AG04449 (cell line): ENCODE measurements around the gene HMX1.

Experiments
- CTCF ChIA-PET: fragments of 350-600 bp; formaldehyde crosslinking; extraction: SDS; loops from one replicate; lab custom pipeline; 2021; ENCODE audit warnings: antibody characterized with exemption; lab: Yijun Ruan, JAX
- POLR2A ChIA-PET: fragments of 400-600, 350-600 bp; formaldehyde crosslinking; extraction: SDS; loops from one replicate; lab custom pipeline; 2020; ENCODE audit warnings: antibody characterized with exemption, inconsistent platforms; lab: Yijun Ruan, JAX
- DNase-seq: peaks from one replicate; pipeline ENCODE4 v3.0.0-alpha.2; 2010; ENCODE audit warnings: low read depth, low spot score
- H3K4me3 ChIP-seq: 2 replicates; pipeline ENCODE4 v1.5.1; 2011; ENCODE audit warnings: low read depth, mild to moderate bottlenecking, control low read depth, low read length
- TF ChIP-seq, protein P1 (sequence below): IDR thresholded peaks from one replicate; pipeline ENCODE4 v1.5.1; 2011; ENCODE audit warnings: mild to moderate bottlenecking, moderate library complexity, low read length, control low read depth, inconsistent platforms; ENCODE audit not compliant: insufficient read depth; ENCODE audit errors: missing control alignments

Gene HMX1

DNA sequence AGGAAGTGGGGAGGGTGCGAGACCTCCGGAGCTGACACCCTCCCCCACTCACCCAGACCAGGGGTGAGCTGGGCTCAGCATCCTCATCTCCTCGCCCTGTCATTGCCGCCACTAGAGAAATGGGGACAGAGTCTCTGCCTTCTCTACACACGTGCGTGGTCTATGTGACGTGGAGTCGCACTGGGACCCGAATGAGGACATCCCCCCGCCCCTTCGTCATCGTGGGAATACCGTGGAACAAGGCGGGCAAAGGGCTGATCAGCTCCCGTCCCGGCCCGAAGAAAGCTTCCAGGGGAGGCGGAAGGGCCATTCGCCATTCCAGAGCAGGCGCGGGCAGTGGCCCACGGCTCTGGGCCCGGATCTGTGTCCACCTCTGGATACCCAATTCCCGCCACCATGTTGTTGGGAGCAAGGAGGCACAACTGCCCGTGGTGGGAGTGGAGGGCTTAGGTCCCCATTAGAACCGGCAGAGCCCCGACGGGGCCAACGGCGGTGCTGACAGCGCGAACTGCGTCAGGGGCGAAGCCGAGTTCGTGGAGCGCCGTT, 12.0 kb downstream of the HMX1 start:
- CTCF ChIA-PET, result no interaction called here
- H3K4me3 ChIP-seq, result no peak overlapping the region
- DNase-seq, result no peak
- TF ChIP-seq, protein P1, sequence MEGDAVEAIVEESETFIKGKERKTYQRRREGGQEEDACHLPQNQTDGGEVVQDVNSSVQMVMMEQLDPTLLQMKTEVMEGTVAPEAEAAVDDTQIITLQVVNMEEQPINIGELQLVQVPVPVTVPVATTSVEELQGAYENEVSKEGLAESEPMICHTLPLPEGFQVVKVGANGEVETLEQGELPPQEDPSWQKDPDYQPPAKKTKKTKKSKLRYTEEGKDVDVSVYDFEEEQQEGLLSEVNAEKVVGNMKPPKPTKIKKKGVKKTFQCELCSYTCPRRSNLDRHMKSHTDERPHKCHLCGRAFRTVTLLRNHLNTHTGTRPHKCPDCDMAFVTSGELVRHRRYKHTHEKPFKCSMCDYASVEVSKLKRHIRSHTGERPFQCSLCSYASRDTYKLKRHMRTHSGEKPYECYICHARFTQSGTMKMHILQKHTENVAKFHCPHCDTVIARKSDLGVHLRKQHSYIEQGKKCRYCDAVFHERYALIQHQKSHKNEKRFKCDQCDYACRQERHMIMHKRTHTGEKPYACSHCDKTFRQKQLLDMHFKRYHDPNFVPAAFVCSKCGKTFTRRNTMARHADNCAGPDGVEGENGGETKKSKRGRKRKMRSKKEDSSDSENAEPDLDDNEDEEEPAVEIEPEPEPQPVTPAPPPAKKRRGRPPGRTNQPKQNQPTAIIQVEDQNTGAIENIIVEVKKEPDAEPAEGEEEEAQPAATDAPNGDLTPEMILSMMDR, result no peak
- POLR2A ChIA-PET, result interaction anchor here (0.6 kb wide), 1 partner anchor 154 kb away, joined by 3 read pairs; no protein-coding TSS in a partner anchor

DNA sequence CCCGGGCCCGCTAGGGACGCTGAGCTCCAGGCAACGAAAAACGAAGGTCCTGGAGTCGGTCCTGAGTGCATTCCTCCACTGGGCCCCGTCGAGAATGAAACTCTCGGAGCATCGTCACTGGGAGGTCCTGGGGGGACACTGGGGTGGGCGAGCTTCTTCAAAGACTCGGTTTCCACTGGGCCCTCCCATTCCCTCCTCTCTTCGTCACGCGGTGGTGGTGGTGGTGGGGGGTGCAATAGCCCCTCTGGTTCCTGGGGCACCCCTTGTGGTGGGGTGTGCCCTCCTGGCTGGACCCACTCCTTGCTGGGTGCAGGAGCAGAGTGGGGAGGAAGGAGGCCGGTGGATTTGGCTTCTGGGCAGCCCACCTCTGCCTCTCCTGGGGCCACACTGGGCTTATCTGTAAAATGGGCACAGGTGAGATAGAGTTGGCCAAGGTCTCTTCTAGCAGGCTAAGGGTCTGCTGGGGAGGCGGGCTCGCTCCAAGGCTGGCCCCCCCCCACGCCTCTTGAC, 12.9 kb downstream of the HMX1 start:
- TF ChIP-seq, protein P1, result no peak
- H3K4me3 ChIP-seq, result no peak overlapping the region
- no peak for DNase-seq
- CTCF ChIA-PET, result no interaction called here
- POLR2A ChIA-PET, result no interaction called here

DNA sequence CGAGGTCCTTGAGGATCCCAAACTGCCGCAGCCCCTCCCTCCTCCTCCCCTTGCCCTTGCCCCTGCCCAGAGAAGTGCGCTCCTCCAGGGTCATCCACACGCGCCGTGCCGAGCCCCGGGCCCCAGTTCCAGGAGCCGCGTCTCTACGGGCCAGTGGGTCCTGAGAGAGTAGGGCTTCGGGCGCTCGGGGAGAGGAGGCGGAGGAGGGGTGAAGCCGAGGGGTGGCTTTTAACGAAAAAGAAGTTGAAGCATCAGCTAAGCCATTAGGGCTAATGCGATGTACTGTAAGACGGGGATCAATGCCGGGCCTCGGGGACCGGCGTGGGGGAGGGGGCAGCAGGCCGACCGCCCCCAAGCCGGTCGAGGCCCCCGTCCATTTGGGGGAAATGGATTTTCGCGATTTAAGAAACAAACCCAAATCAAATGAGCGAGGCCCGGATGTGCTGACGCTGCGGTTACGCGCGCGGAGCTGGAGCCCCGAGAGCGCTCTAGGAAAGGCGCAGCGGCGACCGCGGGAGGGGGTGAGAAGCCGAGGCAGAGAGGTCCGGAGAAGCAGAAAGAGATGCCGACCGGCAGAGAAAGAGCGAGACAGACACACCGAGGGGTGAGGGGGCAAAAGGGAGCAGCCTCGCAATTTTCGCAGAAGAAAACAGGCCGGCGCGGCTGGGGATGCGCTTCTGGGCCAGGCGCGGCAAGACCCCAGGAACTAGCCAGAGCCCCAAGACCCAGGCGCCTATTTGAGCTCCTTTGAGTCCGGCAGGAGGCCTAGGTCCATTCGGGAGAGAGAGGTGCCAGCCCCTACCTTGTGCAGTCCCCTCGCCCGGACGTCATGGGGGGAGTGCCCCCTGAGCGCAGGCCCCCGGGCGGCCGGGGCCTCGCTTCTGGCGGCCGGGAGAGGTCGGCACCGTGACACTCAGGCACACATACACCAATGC, 13.6 kb downstream of the HMX1 start:
- TF ChIP-seq, protein P1, result no peak
- CTCF ChIA-PET, result no interaction called here
- no peak overlapping the region for H3K4me3 ChIP-seq
- POLR2A ChIA-PET, result no interaction called here
- DNase-seq, result no peak

DNA sequence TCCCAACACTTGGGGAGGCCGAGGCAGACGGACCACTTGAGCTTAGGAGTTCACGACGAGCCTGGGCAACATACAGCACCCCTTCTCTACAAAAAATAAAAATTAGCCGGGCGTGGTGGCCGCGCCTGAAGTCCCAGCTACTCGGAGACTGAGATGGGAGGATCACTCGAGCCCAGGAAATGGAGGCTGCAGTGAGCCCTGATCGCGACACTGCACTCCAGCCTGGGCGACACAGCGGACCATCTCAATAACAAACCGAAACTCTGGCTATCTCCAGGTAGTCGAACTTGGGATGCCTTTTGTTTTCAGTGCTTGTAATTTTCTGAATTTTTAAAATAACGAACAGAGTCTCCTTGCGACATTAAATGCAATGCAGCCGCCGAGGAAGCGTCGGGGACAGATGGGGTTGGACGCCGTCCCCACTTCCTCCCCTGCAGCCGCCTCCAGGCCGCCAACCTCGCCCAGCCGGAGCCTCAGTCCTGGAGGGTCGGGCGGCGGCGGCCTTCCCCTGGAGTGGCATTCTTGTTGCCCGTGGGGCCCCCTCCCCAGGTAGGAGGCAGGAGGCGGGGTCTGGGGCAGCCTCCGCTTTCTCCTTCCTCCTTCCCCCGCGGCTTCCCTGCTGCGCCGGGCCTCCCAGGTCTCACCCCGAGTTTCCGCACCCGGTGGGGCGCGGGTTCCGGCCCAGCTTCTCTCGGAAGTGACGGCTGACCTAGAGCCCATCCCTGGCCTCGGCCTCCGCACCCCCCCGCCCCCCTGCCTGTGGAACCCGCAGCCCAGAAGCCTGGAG, 14.6 kb downstream of the HMX1 start:
- no peak overlapping the region for H3K4me3 ChIP-seq
- POLR2A ChIA-PET, result no interaction called here
- TF ChIP-seq, protein P1, result no peak
- CTCF ChIA-PET, result no interaction called here
- DNase-seq, result no peak

DNA sequence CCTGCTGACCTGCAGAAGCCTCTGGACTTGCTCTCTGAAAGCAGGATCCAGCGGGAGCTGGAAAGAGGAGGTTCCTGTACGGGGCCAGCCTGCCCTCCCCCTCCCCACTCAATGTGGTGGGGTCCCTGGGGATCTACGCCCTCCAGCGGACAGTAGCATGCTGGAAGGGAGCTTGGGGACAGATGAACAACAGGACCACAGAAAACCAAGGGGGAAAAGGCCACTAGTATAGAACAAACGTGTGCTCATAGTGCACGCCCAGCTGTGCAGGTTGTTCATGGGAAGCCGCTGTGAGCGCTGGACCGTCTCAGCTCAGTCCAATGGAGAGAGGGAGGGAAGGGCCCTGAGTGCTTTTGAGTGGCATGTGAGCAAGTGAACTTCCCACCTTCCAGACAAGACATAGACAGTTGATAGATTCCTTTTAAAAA, 15.8 kb downstream of the HMX1 start:
- TF ChIP-seq, protein P1, result no peak
- DNase-seq, result no peak
- H3K4me3 ChIP-seq, result no peak overlapping the region
- CTCF ChIA-PET, result no interaction called here
- POLR2A ChIA-PET, result no interaction called here

DNA sequence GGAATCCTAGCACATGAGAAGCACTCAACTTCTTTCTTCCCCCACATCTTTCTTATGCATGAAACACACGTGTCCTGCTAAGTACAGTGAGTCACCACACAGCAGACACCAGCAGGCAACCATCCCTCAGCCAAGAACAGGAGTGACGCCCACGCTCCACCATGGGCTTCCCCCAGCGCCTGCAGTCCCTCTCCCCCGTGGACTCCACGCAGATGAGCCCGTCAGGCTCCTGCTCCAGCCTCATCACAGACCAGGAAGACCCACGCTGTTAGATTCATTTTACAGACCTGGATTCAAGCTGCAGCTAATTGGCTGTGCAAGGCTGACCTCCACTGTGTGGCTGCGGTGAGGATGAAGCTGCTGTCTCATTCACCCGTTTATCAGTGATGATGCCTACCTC, 16.7 kb downstream of the HMX1 start:
- no peak overlapping the region for H3K4me3 ChIP-seq
- POLR2A ChIA-PET, result no interaction called here
- no peak for DNase-seq
- CTCF ChIA-PET, result no interaction called here
- TF ChIP-seq, protein P1, result no peak
